HG03520 (cell line): Measurements from ENCODE around the gene ZSCAN5A.
"Not testable (repeated sequence)": the region's sequence is repeated elsewhere in the genome, so short reads cannot be mapped to it uniquely, and the experiment has no call there.

Experiments
- ATAC-seq: cut with Tn5 transposase; IDR thresholded peaks from one replicate; pipeline ENCODE4 v1.9.1; 2021; ENCODE audit warnings: mild to moderate bottlenecking, moderate library complexity; ENCODE audit not compliant: unreplicated experiment

Gene ZSCAN5A

DNA sequence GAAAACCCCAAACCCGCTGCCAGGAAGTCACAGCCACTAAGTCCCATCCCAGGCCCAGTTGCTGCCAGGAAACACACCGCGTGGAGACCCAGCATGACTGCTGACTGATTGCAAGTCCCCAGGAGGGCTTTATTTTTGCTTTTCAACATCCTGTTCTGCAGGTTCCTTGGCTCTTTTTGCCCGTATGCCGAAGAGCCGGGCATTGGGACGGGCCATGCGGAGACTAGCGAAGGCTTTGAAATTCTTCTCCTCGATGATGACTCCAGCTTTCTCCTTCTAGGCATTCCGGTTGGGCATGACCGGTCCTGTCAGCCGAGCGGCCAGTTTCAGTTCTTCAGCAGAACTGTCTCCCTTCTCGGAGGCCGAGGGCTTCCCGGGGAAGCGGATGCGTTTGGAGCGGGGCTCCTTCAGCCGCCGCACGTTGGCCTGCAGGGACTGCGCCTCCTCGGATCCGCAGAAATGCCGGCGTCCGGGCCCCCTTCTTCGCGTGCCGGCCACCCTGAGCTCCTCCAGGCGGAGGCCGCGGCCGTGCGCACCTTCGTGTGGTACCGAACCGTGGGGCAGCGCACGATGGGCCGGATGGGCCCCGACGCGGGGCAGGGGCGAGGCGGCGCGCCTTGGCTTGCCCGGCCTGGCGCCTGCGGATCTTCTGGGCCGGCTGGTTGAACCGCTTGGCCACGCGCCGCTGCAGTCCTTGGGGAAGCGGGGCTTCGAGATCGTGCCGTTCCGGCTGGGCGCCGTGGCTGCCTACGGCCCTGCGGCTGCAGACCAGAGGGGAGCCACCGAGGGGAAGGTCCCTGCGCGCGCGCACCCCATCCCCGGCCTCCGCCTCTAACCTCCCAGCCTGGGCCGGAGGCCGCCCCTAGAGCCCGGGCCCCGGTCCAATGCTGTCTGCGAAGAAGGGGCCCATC lies 97.3 kb downstream of the ZSCAN5A start:
- no peak for ATAC-seq

DNA sequence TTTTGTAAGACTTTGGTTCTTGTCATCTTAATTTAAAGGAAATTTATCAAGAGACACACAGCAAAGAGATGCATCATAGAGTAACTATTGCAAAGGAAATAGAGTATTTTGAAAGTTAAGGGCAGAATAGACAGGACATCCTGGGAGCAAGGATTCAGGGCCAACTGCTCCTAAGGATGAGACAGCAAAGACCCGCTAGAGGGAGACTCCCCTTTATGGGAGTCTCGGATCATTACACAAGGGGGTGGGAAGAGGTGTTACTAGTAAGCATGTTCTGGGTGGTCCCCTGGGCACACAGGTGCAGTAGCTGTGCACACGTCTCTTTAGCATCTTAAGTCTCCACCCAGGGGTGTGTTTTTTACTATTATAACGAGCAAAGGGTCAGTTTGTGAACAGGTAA lies 102.9 kb downstream of the ZSCAN5A start:
- ATAC-seq: no peak

DNA sequence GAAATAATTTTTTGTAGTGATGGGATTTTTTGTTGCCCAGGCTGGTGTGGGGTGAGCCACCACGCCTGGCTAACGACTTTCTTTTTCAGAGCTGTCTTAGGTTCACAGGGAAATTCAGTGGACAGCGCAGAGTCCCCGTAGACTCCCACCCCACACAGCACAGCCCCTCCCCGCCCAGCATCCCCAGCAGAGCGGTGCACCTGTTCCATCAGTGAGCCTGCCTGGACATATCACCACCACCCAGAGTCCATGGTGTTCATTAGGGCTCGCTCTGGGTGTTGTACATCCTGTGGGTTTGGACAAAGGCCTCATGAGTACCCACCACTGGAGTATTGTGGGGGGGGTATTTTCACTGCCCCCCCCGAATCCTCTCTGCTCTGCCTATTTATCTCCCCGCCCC lies 104.6 kb downstream of the ZSCAN5A start:
- not testable (repeated sequence) for ATAC-seq

DNA sequence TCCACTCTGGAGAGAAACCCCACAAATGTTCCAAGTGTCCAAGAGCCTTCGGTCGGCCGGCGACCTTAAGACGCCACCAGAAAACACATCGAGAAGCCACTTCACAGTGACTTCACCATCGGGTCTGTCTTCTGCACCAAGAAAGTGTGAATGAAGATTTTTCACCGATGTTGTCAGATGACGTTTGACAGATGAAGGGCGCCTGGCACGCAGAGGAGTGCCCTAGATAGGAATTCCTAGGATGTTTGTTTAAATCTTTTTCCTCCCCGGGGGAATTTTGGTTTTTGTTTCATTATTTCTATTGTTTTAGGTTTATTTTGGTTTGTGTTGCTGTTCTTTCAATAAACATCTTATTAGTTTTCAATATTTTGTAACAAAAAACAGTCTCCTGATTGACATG lies 105.5 kb downstream of the ZSCAN5A start:
- no peak for ATAC-seq

DNA sequence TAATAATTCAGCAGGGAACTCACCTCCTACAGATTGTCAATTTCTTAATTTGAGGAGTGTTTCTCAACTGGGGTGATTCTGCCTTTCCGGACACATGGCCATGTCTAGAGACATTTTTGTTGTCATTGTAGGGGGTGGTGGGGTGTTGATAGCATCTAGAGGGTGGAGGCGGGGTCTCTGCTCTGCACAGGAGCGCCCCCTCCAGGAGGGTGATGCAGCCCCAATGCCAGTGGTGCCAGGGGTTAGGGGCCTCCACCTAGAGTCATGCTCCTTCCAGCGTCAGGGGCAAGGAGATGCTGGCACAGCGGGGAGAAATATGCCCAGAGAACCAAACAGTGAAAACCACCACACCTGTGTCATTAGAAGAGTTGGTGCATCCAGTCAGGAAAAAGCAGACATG lies 107.1 kb downstream of the ZSCAN5A start:
- ATAC-seq: not testable (repeated sequence)

DNA sequence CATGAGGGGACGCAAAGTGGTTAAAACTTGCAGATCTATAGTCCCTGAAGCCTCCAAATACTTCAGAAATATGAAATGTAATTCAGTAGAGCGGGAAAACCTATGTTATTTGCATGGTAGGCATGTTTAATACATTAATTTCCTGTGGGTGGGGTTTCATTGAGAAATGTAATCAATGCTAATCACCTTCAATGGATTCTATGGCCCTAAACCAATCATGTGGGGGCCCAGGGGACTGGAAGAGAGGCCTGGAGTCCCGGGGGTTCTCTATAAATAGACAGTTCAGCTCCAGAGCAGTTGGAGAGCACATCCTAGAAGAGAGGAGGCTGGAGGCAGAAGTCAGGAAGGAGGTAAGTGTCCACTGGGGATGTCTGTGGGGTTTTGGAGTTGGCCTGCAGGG lies 112.7 kb downstream of the ZSCAN5A start, which contains the start of gene ZSCAN5C:
Gene ZSCAN5C (plus strand): TSS at position 301 of the 400 bp plus-strand sequence. CDS start 3,641 bp downstream, outside the sequence.
- no peak for ATAC-seq

DNA sequence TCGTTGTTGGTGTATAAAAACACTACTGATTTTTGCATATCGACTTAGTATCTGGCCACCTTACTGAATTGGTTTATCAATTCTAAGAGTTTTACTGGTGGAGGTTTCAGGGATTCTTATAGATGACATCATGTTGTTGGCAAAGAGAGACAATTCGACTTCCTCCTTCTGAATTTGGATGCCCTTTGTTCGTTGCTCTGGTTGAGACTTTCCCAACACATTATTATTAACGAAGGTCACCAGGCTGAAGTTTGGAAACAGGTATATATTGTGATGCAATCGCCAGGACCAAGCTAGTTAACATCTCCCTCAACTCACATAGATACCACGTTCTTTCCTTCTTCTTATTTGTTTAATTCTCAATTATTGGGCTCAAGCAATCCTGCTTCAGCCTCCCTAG lies 115.0 kb downstream of the ZSCAN5A start:
- no peak for ATAC-seq

DNA sequence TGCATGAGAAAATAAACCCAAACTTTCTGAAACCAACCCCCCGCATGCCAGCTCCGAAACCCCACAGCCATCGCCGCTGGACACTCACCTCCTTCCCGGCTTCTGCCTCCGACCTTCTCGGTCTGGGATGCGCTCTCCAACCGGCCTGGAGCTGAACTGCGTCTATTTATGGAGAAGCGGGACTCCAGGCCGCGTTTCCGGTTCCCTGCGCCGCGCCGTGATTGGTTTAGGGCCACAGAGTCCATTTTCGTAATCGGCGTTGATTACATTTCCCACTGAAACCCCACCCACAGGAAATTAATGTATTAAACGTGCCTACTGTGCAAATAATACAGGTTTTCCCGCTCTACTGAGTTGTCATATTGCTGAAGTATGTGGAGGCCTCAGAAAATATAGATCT lies 117.0 kb downstream of the ZSCAN5A start, which contains the start of gene ZSCAN5B:
Gene ZSCAN5B (minus strand): TSS at position 138 of the 400 bp plus-strand sequence. CDS start 4,731 bp downstream, outside the sequence.
- not testable (repeated sequence) for ATAC-seq

DNA sequence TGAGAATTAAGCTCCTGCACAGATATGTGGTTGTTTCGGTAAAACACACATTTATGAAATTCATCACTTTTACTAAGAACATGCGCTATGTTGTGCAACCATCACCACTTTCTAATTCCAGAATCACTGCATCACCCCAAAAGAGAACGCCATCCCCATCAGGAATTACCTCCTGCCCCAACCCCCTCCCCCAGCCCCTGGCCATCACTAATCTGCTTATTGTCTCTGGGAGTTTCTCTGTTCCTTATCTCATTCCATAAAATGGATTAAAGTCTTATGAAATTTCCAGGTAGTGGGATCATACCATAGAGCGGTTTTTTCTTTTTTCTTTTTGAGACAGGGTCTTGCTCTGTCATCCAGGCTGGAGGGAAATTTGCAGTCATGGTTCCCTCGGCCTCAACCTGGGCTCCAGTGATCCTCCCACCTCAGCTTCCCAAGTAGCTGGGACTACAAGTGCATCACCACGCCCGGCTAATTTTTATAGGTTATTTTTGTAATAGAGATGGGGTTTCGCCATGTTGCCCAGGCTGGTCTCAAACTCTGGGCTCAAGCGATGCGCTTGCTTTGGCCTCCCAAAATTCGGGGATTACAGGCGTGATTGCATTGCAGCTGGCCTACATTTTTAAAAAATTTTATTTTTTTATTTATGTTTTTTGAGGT lies 120.5 kb downstream of the ZSCAN5A start:
- ATAC-seq: no peak

DNA sequence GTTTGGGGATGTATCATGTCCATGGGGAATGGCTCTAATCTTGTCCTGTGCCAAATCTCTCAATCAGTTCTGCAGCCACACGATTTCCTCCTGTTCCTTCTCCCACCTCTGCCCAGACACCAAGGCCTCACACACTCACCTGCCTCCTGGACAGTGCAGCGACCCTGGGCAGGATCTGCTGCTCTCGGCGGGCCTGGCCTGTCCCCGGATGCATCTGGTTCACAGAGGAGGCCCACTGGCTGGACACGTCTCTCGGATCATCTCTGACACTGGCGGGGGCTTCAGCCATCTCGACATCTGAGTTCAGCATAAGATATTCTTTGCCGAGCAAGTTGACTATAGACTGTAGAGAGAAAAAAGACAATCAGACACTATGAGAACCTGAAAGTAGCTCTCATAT lies 122.9 kb downstream of the ZSCAN5A start:
- ATAC-seq: no peak

DNA sequence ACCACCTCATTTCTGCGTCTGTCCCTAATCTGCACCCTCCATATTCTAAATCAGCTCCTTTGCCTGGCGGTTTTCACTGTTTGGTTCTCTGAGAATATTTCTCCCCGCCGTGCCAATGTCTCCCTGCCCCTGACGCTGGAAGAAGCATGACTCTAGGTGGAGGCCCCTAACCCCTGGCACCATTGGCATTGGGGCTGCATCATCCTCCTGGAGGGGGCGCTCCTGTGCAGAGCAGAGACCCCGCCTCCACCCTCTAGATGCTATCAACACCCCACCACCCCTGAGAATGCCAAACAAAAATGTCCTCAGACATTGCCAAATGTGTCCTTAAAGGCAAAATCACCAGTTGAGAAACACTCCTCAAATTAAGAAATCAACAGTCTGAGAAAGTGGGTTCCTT lies 123.5 kb downstream of the ZSCAN5A start:
- ATAC-seq: no peak

DNA sequence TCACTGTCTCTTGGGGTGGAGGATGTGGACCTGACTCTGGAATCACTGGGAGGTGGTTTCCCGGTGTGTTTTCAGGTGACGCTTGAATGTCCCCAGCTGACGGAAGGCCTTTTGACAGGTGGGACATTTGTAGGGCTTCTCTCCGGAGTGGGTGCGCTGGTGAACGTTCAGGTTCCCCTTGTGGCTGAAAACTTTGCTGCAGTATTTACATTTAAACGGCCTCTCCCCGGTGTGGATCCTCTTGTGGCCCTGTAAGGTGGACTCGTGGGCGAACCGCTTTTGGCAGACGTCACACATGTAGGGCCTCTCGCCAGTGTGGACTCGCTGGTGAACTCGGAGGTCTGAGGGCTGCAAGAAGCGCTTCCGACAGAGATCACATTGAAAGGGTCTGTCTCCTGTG lies 124.9 kb downstream of the ZSCAN5A start:
- ATAC-seq: no peak

DNA sequence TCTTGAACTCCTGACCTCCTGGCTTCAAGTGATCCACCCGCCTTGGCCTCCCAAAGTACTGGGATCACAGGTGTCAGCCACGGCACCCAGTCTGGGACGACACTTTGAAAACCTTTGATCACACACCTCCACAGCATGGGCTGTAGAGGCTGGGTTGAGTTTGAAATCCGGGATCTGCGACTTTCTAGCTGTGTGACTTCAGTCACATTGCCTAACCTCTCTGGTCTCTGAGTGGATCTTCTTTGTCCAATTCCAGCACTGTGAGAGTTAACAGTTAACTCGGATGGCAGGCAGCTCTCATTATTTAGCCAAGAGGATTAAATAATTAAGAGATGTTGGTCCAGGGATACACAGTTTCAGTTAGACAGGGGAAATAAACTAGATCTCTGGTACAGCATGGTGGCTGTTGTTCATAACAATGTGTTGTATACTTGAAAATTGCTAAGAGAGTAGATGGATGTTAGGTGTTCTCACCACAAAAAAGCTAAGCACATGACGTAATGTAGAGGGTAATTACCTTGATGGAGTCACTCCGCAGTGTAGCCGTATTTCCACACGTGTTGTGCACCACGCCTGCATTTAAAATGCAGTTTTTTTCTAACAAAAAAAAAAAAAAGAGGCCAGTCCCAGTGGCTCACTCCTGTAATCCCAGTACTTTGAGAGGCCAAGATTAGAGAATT lies 136.9 kb downstream of the ZSCAN5A start:
- no peak for ATAC-seq

DNA sequence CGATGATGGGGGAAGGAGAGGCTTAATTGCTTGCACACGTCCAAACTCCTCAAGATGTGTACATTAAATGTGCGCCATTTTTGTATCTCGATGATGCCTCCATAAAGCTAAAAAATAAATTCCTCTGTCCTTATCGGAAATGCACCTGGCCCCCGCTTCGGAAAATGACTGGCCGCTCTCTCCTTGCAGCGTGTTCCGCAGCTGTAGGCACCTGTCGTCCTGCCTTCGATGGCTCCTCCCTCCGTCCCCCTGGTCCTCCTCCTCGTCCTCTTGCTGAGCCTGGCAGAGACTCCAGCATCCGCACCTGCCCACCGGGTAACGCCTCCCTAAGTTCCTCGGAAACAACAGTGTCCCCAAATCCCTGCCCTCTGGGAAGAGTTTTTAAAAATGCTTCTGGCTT lies 137.8 kb downstream of the ZSCAN5A start:
- no peak for ATAC-seq

DNA sequence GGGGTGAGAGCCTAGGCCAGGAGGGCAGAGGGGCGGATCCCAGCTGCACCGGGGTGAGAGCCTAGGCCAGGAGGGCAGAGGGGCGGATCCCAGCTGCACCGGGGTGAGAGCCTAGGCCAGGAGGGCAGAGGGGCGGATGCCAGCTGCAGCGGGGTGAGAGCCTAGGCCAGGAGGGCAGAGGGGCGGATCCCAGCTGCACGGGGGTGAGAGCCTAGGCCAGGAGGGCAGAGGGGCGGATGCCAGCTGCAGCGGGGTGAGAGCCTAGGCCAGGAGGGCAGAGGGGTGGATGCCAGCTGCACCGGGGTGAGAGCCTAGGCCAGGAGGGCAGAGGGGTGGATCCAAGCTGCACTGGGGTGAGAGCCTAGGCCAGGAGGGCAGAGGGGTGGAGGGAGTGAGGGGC lies 138.3 kb downstream of the ZSCAN5A start:
- not testable (repeated sequence) for ATAC-seq

DNA sequence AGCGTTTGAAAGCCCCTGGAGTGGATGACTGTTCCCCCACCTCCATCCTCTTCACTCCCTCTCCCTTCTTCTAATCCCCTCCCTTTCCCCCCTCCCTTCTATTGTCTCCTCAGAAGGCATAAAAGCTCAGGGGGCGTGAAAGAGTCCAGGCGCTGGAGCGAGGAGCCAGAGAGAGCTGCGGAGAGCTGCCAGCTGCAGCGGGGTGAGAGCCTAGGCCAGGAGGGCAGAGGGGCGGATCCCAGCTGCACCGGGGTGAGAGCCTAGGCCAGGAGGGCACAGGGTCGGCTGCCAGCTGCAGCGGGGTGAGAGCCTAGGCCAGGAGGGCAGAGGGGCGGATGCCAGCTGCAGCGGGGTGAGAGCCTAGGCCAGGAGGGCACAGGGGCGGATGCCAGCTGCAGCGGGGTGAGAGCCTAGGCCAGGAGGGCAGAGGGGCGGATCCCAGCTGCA lies 138.8 kb downstream of the ZSCAN5A start, which contains the start of gene GALP:
Gene GALP (plus strand): TSS at position 148 of the 447 bp plus-strand sequence. CDS start 1,101 bp downstream, outside the sequence.
- not testable (repeated sequence) for ATAC-seq

DNA sequence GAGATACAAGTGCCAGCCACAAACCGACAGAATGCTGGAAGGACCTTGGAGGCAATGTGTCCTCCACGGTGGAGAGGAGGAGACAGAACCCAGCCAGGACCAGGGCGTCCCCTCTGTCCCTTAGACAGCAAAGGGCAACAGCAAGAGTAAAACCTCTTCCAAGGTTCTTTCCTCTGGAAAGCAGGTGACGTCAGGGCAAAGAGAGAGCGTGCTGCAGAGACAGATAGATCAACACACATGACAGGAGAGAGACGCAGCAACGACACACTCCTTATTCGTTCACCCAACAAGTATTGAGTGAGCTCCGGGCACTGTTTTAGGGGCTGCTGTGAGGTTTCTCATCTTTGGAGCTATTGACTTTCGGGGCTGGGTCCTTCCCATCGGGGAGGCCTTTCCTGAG lies 140.1 kb downstream of the ZSCAN5A start:
- ATAC-seq: no peak

DNA sequence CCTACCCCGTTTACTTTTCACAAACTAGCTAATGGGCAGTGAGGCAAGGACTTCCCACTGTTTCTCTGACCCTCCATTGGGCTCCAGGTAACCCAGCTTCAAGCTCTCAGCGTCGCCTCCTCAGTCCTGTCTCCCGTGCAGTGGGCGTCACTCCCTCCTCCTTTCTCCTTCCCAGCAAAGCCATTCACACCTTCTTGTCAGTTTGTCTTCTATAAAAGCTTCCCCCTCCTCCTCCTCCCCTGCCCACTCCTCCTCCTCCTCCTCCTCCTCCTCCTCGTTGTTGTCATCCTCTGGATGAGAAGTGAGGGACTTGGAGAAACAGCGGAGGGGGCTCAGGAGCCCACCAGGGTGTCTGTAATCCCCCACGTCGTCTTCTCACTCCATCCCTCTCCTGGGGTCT lies 140.6 kb downstream of the ZSCAN5A start:
- no peak for ATAC-seq
